ENCODE measurements around the gene ZNF221.

ZNF221 gene

GRCh38 chr19:43910884-43911283, 40.1 kb upstream of the ZNF221 start:
- Histone ChIP-seq H4K20me1 (ENCODE audit: insufficient read depth, low read length) (no peaks in the 10 kb centered on the region), H3K9me2 (replicated peaks; ENCODE audit: insufficient read depth, low read length) (no peaks in the 10 kb centered on the region), H3K27ac (ENCODE audit: low read length) (no peak overlapping the region), H3K9ac (ENCODE audit: low read length) (no peak overlapping the region), H3K9me3 (replicated peaks; ENCODE audit: insufficient read depth, low read length) (no peaks in the 10 kb centered on the region), H3K4me3 (ENCODE audit: low read length) (no peak overlapping the region), H3K4me1 (ENCODE audit: low read length) (no peaks in the 10 kb centered on the region), H3K36me3 (replicated peaks; ENCODE audit: insufficient read depth, low read length) (peaks cover 17% of the 10 kb centered on the region), H3F3A (ENCODE audit: insufficient read depth, low read length) (no peaks in the 10 kb centered on the region), H3K4me2 (ENCODE audit: low read depth, low read length) (no peak overlapping the region), H3K79me2 (ENCODE audit: low read length) (no peaks in the 10 kb centered on the region), H3K27me3 (replicated peaks; ENCODE audit: insufficient read depth, low read length) (no peaks in the 10 kb centered on the region), H2AFZ (ENCODE audit: low read length) (no peak overlapping the region)
- no peak for DNase-seq
- TF ChIP-seq EZH2 (optimal IDR thresholded peaks at IDR 0.05; ENCODE audit: low read depth, low read length) = no peak
- TF ChIP-seq EZH2phosphoT487 (IDR thresholded peaks at IDR 0.05; ENCODE audit: low read length) = no peak
- no peak for TF ChIP-seq CTCF (IDR thresholded peaks at IDR 0.05; ENCODE audit: low read length)

- no peaks in the 10 kb centered on the region for H4K20me1 ChIP-seq (ENCODE audit: insufficient read depth, low read length)
- DNase-seq = no peak
- H3K27ac ChIP-seq (ENCODE audit: low read length) = no peak overlapping the region
- no peaks in the 10 kb centered on the region for H3K4me1 ChIP-seq (ENCODE audit: low read length)
- H3K9me3 ChIP-seq (replicated peaks; ENCODE audit: insufficient read depth, low read length) = no peaks in the 10 kb centered on the region
- no peaks in the 10 kb centered on the region for H3K27me3 ChIP-seq (replicated peaks; ENCODE audit: insufficient read depth, low read length)
- H3K79me2 ChIP-seq (ENCODE audit: low read length) = no peaks in the 10 kb centered on the region
- H3K4me2 ChIP-seq (ENCODE audit: low read depth, low read length) = no peak overlapping the region
- no peaks in the 10 kb centered on the region for H3K9me2 ChIP-seq (replicated peaks; ENCODE audit: insufficient read depth, low read length)
- no peak overlapping the region for H3K9ac ChIP-seq (ENCODE audit: low read length)
- peaks cover 17% of the 10 kb centered on the region for H3K36me3 ChIP-seq (replicated peaks; ENCODE audit: insufficient read depth, low read length)
- TF ChIP-seq EZH2phosphoT487 (IDR thresholded peaks at IDR 0.05; ENCODE audit: low read length) (no peak), CTCF (IDR thresholded peaks at IDR 0.05; ENCODE audit: low read length) (no peak), EZH2 (optimal IDR thresholded peaks at IDR 0.05; ENCODE audit: low read depth, low read length) (no peak)
- no peak overlapping the region for H2AFZ ChIP-seq (ENCODE audit: low read length)
- H3K4me3 ChIP-seq (ENCODE audit: low read length) = no peak overlapping the region
- H3F3A ChIP-seq (ENCODE audit: insufficient read depth, low read length) = no peaks in the 10 kb centered on the region
Measured at GRCh38 chr19:43913383-43913782, 37.6 kb upstream of the ZNF221 start.

GRCh38 chr19:43914051-43914450, 37.0 kb upstream of the ZNF221 start:
- Histone ChIP-seq H3K79me2 (ENCODE audit: low read length) (no peaks in the 10 kb centered on the region), H4K20me1 (ENCODE audit: insufficient read depth, low read length) (no peaks in the 10 kb centered on the region), H2AFZ (ENCODE audit: low read length) (no peak overlapping the region), H3K4me3 (ENCODE audit: low read length) (no peak overlapping the region), H3K9me3 (replicated peaks; ENCODE audit: insufficient read depth, low read length) (no peaks in the 10 kb centered on the region), H3F3A (ENCODE audit: insufficient read depth, low read length) (no peaks in the 10 kb centered on the region), H3K27me3 (replicated peaks; ENCODE audit: insufficient read depth, low read length) (no peaks in the 10 kb centered on the region), H3K4me1 (ENCODE audit: low read length) (no peaks in the 10 kb centered on the region), H3K27ac (ENCODE audit: low read length) (no peak overlapping the region), H3K9ac (ENCODE audit: low read length) (no peak overlapping the region), H3K9me2 (replicated peaks; ENCODE audit: insufficient read depth, low read length) (no peaks in the 10 kb centered on the region), H3K4me2 (ENCODE audit: low read depth, low read length) (no peak overlapping the region), H3K36me3 (replicated peaks; ENCODE audit: insufficient read depth, low read length) (peaks cover 17% of the 10 kb centered on the region)
- no peak for DNase-seq
- TF ChIP-seq EZH2phosphoT487 (IDR thresholded peaks at IDR 0.05; ENCODE audit: low read length) (no peak), CTCF (IDR thresholded peaks at IDR 0.05; ENCODE audit: low read length) (no peak), EZH2 (optimal IDR thresholded peaks at IDR 0.05; ENCODE audit: low read depth, low read length) (no peak)
